PFSK-1 (cell line): ENCODE results near the gene ACOXL.

ENCODE experiments used
- FOXP2 ChIP-seq: optimal IDR thresholded peaks from 2 replicates; pipeline ENCODE3; 2011; ENCODE audit warnings: borderline replicate concordance, control low read depth, inconsistent platforms; ENCODE audit not compliant: insufficient read depth; ENCODE audit errors: extremely low read length, extremely low read depth
- POLR2AphosphoS5 ChIP-seq: IDR thresholded peaks from 2 replicates; pipeline ENCODE4 v1.6.1; 2012; ENCODE audit warnings: low read depth, mild to moderate bottlenecking, control low read depth, low read length, moderate library complexity
- SIN3A ChIP-seq: IDR thresholded peaks from 2 replicates; pipeline ENCODE4 v1.6.1; 2012; ENCODE audit warnings: mild to moderate bottlenecking, low read length, moderate library complexity, borderline replicate concordance; ENCODE audit not compliant: insufficient read depth
- TF ChIP-seq, protein P1 (sequence below), 2 experiments: IDR thresholded peaks; 2 replicates each; pipeline versions ENCODE4 v1.6.1 to v1.8.0; 2011 to 2012; ENCODE audit warnings: low read depth in 2 of 2, low read length in 2 of 2, control low read depth in 1 of 2, inconsistent platforms in 1 of 2, mild to moderate bottlenecking in 1 of 2, moderate library complexity in 1 of 2; ENCODE audit not compliant: insufficient read depth in 1 of 2

DNA sequence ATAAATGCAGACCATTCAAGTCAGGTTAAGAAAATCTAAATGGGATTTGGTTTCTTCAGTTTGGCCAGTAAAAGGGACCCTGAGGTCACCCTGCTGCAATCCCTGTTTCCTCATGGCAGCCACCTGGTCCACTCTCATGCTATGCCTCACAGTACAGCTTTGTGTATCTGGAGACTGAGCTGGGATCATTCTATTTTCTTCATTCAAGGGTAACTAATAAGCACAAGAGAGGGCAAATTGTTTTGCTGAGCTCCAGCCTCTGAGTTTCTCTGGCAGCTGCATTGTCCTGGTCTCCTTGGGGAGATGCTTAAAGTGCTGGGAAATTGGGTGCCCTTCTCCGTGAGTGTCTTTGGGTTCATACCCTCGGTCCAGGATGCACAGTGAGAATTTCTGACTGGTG, 369.8 kb downstream of the ACOXL start:
- TF ChIP-seq SIN3A (no peak), POLR2AphosphoS5 (no peak), FOXP2 (no peak)
- TF ChIP-seq, protein P1, sequence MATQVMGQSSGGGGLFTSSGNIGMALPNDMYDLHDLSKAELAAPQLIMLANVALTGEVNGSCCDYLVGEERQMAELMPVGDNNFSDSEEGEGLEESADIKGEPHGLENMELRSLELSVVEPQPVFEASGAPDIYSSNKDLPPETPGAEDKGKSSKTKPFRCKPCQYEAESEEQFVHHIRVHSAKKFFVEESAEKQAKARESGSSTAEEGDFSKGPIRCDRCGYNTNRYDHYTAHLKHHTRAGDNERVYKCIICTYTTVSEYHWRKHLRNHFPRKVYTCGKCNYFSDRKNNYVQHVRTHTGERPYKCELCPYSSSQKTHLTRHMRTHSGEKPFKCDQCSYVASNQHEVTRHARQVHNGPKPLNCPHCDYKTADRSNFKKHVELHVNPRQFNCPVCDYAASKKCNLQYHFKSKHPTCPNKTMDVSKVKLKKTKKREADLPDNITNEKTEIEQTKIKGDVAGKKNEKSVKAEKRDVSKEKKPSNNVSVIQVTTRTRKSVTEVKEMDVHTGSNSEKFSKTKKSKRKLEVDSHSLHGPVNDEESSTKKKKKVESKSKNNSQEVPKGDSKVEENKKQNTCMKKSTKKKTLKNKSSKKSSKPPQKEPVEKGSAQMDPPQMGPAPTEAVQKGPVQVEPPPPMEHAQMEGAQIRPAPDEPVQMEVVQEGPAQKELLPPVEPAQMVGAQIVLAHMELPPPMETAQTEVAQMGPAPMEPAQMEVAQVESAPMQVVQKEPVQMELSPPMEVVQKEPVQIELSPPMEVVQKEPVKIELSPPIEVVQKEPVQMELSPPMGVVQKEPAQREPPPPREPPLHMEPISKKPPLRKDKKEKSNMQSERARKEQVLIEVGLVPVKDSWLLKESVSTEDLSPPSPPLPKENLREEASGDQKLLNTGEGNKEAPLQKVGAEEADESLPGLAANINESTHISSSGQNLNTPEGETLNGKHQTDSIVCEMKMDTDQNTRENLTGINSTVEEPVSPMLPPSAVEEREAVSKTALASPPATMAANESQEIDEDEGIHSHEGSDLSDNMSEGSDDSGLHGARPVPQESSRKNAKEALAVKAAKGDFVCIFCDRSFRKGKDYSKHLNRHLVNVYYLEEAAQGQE (IDR thresholded peaks at IDR 0.05; ENCODE audit: insufficient read depth in 1 of 2, low read depth in 2 of 2, low read length in 2 of 2), result no peak
